AG04450 (cell line): Measurements from ENCODE around the gene ACAD11. TPM values are rescaled to one million over a fixed set of nuclear protein-coding genes. Genes with fewer than 3 reads are reported as not detected.
"Not testable (repeated sequence)": the region's sequence is repeated elsewhere in the genome, so short reads cannot be mapped to it uniquely, and the experiment has no call there.

ENCODE experiments used
- CTCF ChIA-PET: fragments of 300-600, 350-600 bp; formaldehyde crosslinking; extraction: SDS; loops from one replicate; lab custom pipeline; 2022; ENCODE audit warnings: antibody characterized with exemption, inconsistent platforms; lab: Charles Lee
- POLR2A ChIA-PET: fragments of 350-600 bp; formaldehyde crosslinking; extraction: SDS; loops from one replicate; lab custom pipeline; 2021; ENCODE audit warnings: antibody characterized with exemption, inconsistent platforms; lab: Yijun Ruan, JAX
- DNase-seq: peaks from one replicate; pipeline ENCODE4 v3.0.0-alpha.2; 2011; ENCODE audit warnings: low read depth, low spot score
- H3K27ac ChIP-seq: one replicate; pipeline ENCODE4 v1.5.1; 2012; ENCODE audit warnings: low read depth, low read length, control low read depth
- H3K27me3 ChIP-seq: one replicate; pipeline ENCODE4 v1.6.0; 2012; ENCODE audit warnings: low read length; ENCODE audit not compliant: control insufficient read depth, insufficient read depth
- H3K4me3 ChIP-seq: 2 replicates; pipeline ENCODE4 v1.5.1; 2011; ENCODE audit warnings: mild to moderate bottlenecking, low read depth, low read length, control low read depth
- H3K9me3 ChIP-seq: 2 replicates; pipeline ENCODE4 v1.5.1; 2012; ENCODE audit warnings: low read length; ENCODE audit not compliant: control insufficient read depth, insufficient read depth
- polyA plus RNA-seq: library from polyadenylated mRNA; depleted of rRNA; stranded (reverse); fragments of >200 nt; gene quantifications from 2 replicates; pipeline ENCODE4 v1.2.3, GENCODE V29; 2011
- TF ChIP-seq, protein P1 (sequence below): IDR thresholded peaks from 2 replicates; pipeline ENCODE4 v1.5.1; 2011; ENCODE audit warnings: low read depth, low read length, control low read depth, inconsistent platforms

Gene ACAD11
- polyA plus RNA-seq, 1 experiment, result 23.3 TPM

DNA sequence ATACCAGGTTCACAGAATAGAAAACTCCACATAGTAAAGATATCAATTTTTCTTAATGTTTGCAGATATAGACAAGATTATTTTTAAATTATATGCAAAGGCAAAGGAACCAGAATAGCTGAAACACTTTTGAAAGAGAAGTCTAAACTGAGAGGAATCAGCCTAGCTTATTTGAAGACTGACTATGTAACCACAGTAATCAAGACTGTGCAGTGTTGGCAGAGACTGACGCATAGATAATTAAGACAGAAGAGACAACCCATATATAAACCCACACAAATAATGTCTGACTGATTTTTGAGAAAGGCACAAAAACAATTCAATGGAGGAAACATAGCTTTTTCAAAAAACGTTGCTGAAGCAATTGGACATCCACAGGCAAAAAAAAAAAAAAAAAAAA lies 91.2 kb downstream of the ACAD11 start:
- POLR2A ChIA-PET, result no interaction called here
- CTCF ChIA-PET, result interaction anchor here (1.4 kb wide), 1 partner anchor 32 kb away, joined by 8 read pairs; no protein-coding TSS in a partner anchor
- no peak overlapping the region for H3K4me3 ChIP-seq
- H3K27me3 ChIP-seq, result no peaks in the 10 kb centered on the region
- no peak overlapping the region for H3K27ac ChIP-seq
- DNase-seq, result no peak
- no peaks in the 10 kb centered on the region for H3K9me3 ChIP-seq
- TF ChIP-seq, protein P1, sequence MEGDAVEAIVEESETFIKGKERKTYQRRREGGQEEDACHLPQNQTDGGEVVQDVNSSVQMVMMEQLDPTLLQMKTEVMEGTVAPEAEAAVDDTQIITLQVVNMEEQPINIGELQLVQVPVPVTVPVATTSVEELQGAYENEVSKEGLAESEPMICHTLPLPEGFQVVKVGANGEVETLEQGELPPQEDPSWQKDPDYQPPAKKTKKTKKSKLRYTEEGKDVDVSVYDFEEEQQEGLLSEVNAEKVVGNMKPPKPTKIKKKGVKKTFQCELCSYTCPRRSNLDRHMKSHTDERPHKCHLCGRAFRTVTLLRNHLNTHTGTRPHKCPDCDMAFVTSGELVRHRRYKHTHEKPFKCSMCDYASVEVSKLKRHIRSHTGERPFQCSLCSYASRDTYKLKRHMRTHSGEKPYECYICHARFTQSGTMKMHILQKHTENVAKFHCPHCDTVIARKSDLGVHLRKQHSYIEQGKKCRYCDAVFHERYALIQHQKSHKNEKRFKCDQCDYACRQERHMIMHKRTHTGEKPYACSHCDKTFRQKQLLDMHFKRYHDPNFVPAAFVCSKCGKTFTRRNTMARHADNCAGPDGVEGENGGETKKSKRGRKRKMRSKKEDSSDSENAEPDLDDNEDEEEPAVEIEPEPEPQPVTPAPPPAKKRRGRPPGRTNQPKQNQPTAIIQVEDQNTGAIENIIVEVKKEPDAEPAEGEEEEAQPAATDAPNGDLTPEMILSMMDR, result no peak

DNA sequence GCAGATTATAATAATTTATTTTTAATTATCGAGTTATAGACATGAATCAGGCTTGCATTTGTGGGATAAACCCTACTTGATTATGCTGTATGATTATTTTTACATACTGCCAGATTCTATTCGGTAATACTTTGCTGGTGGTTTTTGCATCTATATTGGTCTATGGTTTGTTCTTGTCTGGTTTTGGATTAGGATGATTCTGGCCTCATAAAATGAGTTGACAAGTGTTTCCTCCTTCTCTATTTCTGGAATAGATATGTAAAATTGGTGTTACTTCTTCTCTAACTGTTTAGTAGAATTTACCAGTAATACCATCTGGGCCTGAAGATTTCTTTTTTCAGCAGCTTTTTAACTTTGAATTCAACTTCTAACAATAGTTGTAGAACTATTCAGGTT lies 95.5 kb downstream of the ACAD11 start:
- DNase-seq, result no peak
- ChIA-PET POLR2A (no interaction called here), CTCF (no interaction called here)
- Histone ChIP-seq H3K4me3 (no peak overlapping the region), H3K27me3 (no peaks in the 10 kb centered on the region), H3K9me3 (no peaks in the 10 kb centered on the region), H3K27ac (no peak overlapping the region)
- TF ChIP-seq, protein P1, result no peak

DNA sequence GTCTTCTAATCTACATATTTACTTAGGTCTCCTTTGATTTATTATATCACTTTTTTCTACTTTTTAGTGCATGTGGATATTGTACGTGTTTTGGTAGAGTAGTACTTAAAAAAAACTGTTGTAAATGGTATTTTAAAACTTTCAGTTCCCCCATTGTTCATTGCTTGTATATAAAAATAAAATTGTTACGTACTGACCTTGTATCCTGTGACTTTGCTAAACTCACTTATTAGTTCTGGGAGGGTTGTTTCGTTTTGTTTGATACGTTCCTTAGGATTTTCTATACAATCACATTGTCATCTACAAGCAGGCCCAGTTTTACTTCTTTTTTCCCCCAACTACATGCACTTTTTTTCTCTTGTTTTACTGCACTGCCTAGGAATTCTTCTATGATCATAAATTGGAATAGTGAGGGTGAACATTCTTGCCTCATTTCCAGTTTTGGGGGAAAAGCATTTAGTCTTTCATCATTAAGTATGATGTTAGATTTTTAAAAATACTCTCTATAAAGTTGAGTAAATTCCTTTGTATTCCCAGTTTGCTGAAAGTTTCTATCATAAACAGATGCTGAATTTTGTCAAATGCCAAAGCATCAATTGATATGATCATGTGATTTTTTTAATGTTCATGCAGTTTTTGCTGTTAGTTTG lies 96.1 kb downstream of the ACAD11 start:
- Histone ChIP-seq H3K9me3 (no peaks in the 10 kb centered on the region), H3K27ac (no peak overlapping the region), H3K27me3 (no peaks in the 10 kb centered on the region), H3K4me3 (no peak overlapping the region)
- POLR2A ChIA-PET, result no interaction called here
- TF ChIP-seq, protein P1, result no peak
- CTCF ChIA-PET, result no interaction called here
- DNase-seq, result no peak

DNA sequence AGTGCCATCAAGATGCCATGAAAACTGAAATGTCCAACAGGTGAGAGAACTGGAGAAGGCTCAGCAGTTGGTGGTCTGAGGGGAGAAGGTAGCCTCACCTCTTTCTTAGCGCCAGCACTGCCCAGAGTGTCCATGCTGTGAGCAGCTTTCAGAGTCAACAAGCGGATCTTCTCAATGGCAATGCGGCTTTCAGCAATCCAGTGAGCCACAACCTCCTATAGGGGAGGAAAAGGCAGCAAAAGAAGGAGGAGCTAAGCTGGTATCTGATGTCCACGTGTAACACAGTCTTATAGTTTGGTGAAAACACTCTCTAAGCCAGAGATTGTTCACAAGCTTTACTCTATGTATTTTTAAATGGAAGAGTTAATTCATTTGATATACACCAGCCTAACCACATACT lies 98.6 kb downstream of the ACAD11 start:
- POLR2A ChIA-PET, result no interaction called here
- TF ChIP-seq, protein P1, result no peak
- no peaks in the 10 kb centered on the region for H3K27me3 ChIP-seq
- H3K4me3 ChIP-seq, result no peak overlapping the region
- H3K9me3 ChIP-seq, result no peaks in the 10 kb centered on the region
- H3K27ac ChIP-seq, result no peak overlapping the region
- no peak for DNase-seq
- CTCF ChIA-PET, result no interaction called here

DNA sequence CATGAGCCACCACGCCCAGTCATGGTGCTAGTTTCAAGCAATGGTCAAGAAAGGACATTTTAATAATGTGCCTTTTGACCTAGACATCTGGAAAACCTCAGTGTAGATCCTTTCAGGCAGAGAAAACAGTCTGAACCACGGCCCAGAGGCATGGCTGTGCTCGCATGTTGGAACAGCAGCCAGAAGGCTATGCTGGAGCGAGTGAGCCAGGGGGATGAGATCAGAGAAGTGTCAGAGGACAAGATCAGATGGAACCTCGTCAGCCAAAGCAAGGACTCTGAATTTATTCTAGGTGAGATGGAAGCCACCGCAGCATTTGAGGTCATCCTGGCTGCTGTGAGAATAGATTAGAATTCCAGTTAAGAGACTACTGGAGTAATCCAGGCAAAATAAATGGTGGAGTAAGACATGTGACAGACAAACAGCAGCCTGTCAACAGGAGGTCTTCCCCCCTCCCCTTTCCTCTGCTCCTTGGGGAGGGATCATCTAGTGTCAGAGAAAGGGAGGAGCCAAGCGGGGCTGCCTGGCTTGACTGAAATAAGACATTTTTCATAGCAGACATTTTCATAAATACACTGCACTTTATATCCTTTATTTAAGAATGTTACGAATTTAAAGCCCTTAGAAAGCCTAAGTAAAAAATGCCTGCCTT lies 103.0 kb downstream of the ACAD11 start:
- DNase-seq, result no peak
- Histone ChIP-seq H3K27ac (no peak overlapping the region), H3K9me3 (no peaks in the 10 kb centered on the region), H3K27me3 (no peaks in the 10 kb centered on the region), H3K4me3 (no peak overlapping the region)
- CTCF ChIA-PET, result interaction anchor here (1.7 kb wide), 1 partner anchor 21 kb away, joined by 5 read pairs; no protein-coding TSS in a partner anchor
- POLR2A ChIA-PET, result no interaction called here
- TF ChIP-seq, protein P1, result no peak

DNA sequence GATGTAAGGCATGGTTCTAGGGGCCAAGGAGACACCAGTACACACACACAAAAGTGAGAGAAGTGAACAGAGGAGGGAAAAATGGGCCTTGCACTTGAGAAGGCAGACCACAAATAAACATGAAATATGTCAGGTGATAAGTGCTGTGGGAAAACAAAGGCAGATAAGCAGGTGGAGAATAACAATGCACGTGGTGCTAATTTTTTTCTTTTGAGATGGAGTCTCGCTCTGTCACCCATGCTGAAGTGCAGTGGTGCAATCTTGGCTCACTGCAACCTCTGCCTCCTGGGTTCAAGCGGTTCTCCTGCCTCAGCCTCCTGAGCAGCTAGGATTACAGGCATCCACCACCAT lies 103.6 kb downstream of the ACAD11 start:
- DNase-seq, H3K27me3 ChIP-seq, H3K9me3 ChIP-seq, H3K4me3 ChIP-seq, H3K27ac ChIP-seq, POLR2A ChIA-PET: not testable (repeated sequence)
- CTCF ChIA-PET, result interaction anchor here (1.0 kb wide), 1 partner anchor 20 kb away, joined by 4 read pairs; no protein-coding TSS in a partner anchor
